Astrocyte (in vitro differentiated cells and primary cell): Measurements from ENCODE around the gene PRDM10.

ENCODE experiments used
- CTCF ChIP-seq: IDR thresholded peaks from 2 replicates; pipeline ENCODE4 v1.5.1; 2011; ENCODE audit warnings: low read depth, mild to moderate bottlenecking, inconsistent platforms, low read length, moderate library complexity; ENCODE audit not compliant: insufficient read depth
- EZH2 ChIP-seq: IDR thresholded peaks from 2 replicates; pipeline ENCODE4 v1.6.1; 2012; ENCODE audit warnings: mild to moderate bottlenecking, low read length, inconsistent platforms; ENCODE audit not compliant: insufficient read depth

- TF ChIP-seq CTCF = no peak
- no peak for TF ChIP-seq EZH2
Measured at GRCh38 chr11:129943036-129943435, 59.6 kb downstream of the PRDM10 start.
